22Rv1 (cell line): ENCODE measurements around the gene GTF2E1.
"Not testable (repeated sequence)": the region's sequence is repeated elsewhere in the genome, so short reads cannot be mapped to it uniquely, and the experiment has no call there.

ENCODE experiments used
- H3K27ac ChIP-seq: fragments of 450-650 bp; 2 replicates; pipeline ENCODE4 v1.5.1; 2017
- ZFX ChIP-seq: fragments of 450-650 bp; IDR thresholded peaks from 2 replicates; pipeline ENCODE4 v1.6.1; 2017; ENCODE audit warnings: antibody characterized with exemption, borderline replicate concordance
- TF ChIP-seq, protein P1 (sequence below): fragments of 450-650 bp; IDR thresholded peaks from 2 replicates; pipeline ENCODE4 v1.5.1; 2017; ENCODE audit warnings: mild to moderate bottlenecking

Gene GTF2E1

DNA sequence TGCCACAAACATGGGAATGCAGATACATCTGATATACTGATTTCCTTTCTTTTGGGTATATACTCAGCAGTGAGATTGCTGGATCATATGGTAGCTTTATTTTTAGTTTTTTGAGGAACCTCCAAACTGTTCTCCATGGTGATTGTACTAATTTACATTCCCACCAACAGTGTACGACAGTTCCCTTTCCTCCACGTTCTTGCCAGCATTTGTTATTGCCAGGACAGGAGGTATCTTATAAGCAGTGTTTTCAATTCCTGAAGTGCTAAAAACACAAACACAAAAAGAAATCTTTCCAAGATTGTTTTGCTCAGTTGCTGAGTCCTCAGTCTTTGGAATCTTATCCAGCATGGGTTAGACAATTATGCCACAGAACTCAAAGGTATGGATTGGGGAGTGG is 13.5 kb downstream of the GTF2E1 start:
- H3K27ac ChIP-seq: no peak overlapping the region
- TF ChIP-seq, protein P1, sequence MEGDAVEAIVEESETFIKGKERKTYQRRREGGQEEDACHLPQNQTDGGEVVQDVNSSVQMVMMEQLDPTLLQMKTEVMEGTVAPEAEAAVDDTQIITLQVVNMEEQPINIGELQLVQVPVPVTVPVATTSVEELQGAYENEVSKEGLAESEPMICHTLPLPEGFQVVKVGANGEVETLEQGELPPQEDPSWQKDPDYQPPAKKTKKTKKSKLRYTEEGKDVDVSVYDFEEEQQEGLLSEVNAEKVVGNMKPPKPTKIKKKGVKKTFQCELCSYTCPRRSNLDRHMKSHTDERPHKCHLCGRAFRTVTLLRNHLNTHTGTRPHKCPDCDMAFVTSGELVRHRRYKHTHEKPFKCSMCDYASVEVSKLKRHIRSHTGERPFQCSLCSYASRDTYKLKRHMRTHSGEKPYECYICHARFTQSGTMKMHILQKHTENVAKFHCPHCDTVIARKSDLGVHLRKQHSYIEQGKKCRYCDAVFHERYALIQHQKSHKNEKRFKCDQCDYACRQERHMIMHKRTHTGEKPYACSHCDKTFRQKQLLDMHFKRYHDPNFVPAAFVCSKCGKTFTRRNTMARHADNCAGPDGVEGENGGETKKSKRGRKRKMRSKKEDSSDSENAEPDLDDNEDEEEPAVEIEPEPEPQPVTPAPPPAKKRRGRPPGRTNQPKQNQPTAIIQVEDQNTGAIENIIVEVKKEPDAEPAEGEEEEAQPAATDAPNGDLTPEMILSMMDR: no peak
- no peak for TF ChIP-seq ZFX

DNA sequence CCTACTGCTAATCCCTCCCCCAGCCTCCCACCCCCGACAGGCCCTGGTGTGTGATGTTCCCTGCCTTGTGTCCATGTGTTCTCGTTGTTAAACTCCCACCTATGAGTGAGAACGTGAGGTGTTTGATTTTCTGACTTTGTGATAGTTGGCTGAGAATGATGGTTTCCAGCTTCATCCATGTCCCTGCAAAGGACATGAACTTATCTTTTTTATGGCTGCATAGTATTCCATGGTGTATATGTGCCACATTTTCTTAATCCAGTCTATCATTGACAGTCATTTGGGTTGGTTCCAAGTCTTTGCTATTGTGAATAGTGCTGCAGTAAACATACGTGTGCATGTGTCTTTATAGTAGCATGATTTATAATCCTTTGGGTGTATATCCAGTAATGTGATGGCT is 16.0 kb downstream of the GTF2E1 start:
- not testable (repeated sequence) for H3K27ac ChIP-seq

DNA sequence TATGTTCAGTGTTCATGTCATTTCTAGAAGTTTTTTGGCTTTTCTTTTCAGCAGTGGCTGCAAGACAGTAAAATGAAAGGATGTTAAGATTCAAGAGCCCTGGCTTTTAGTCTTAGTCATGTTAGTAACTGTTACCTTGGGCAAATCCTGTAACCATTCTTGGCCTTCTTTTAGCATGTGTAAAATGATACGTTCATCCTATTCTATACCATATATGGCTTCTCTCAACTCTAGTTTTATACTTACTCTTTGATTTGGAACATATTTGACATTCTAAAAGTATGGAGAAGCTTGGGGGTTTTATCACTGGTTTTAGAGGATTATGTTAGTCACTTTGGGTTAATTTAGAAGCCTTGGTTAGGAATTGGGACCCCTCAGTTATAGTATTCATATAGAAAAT is 20.1 kb downstream of the GTF2E1 start:
- TF ChIP-seq, protein P1: no peak
- no peak for TF ChIP-seq ZFX

DNA sequence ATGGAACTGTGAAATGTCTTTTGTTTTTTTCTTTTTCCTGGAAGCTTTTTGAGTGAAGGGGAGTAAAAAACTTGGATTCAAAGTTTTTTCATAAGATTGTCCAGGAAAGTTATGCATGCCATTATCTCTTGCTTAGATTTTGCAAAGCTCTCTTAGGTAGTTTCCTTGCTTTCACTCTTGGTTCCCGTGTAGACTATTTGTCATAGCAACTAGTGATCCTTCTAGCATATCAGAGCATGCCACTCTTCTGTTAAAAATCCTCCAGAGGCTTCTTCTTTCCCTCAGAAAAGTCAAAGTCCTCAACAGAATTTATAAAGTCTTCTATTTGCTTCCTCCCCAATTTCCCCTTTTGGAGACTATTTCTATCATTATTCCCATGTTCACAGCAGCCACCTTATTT is 21.1 kb downstream of the GTF2E1 start:
- no peak overlapping the region for H3K27ac ChIP-seq
- no peak for TF ChIP-seq ZFX
- TF ChIP-seq, protein P1: no peak

More for the DNA sequence above, 20.1 kb downstream of the GTF2E1 start:
- H3K27ac ChIP-seq: no peak overlapping the region

DNA sequence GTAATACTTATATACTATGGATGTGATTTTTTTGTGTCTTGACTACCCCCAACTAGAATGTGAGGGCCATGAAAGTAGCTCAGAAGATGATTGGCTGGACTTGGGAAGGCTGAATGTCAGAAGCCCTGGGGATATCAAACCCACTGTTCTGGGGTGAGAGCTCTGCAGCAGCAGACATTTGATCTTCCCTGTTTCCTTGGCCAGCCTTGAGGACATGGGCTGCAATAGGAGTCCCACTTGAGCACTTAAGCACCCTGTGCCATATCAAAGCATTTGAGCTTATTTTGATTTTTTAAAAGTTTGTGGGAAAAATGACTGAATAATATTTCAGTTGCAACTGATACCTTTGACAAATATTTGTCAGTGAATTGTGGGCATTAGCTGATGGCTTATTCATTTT is 21.7 kb downstream of the GTF2E1 start:
- no peak overlapping the region for H3K27ac ChIP-seq
- TF ChIP-seq ZFX: no peak
- TF ChIP-seq, protein P1: no peak

DNA sequence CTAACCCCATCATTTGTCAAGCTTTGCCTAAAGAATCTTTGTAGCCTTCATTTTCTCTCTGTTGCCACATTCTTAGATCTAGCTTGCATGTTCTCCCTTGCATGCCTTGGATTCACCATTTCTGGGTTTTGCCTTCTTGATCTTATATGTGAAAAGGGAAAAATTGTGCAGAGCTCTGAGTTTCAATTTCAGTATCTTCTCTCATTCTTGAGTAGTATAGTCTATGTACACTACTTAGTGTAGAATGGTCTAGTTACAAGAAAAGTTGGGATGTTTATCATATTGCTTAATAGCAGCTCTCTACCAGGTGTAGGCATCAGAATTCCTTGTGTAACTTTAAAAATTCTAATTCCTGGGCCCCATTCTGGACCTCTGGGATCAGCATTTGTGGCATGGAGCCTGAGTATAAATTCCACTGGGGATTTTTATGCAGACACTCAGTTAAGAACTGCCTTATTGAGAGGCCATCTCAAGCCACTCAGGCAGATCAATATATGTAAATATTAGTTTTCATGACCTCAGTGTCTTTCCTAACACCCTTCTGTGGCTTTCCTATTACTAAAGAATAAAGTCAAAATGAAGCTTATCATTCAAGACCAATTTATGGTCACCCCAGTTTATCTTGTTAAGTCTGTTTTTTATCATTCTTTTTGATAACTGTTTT is 23.4 kb downstream of the GTF2E1 start:
- TF ChIP-seq, protein P1: no peak
- TF ChIP-seq ZFX: no peak
- no peak overlapping the region for H3K27ac ChIP-seq

DNA sequence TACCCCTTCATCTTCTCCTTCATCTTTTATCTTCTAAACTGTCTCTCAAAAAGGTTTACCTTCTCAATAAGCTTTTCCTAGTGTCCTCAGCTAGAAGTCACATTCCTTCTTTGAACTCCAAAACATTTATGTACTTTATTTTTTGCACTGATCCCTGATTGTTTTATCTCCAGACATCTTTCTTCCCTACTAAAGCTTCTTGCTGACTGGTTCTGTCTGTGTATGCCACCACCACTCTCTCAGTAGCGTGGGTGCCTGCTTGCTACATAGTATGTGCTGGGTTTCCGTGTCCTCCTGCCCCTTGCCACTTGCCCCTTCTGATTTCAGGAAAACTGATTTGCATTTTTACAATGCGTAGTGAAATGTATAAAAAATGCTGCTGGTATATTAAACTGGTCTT is 24.0 kb downstream of the GTF2E1 start:
- no peak overlapping the region for H3K27ac ChIP-seq
- no peak for TF ChIP-seq ZFX
- TF ChIP-seq, protein P1: no peak

DNA sequence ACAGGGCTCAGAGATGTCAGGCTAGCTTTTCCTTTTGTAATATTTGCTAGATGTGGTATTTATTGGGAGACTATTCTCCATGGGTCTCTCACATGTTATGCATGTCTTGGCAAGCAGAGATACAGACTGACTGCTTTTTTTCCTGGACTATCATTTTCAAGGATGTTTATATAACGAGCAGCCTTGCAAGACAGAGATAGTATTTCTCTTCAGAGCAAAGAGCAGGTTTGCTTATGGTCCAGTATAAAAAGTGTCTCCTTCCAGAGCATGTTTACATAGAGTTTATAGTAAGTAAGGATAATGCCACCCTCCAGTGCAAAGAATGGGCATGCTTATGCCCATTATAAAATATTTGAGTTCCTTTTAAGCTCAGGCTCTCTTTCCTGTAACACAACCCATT is 24.6 kb downstream of the GTF2E1 start:
- TF ChIP-seq, protein P1: no peak
- no peak for TF ChIP-seq ZFX
- no peak overlapping the region for H3K27ac ChIP-seq
